Measurements from ENCODE around the gene PDZRN3. TPM values are rescaled to one million over a fixed set of nuclear protein-coding genes. Genes with fewer than 3 reads are reported as not detected.

The PDZRN3 gene
- total and polyA plus RNA-seq, 2 experiments from 2014 or later = 22.3 to 35.6 TPM

- peak overlapping the region; percentile 88 for H3K4me2 ChIP-seq (ENCODE audit: unreplicated experiment)
- in situ Hi-C loops (cut with MboI) = no loop called here
- no peaks in the 10 kb centered on the region for H3K9me3 ChIP-seq (ENCODE audit: low read depth)
- peak overlapping the region; percentile 69 for H3K9ac ChIP-seq
- no peaks in the 10 kb centered on the region for H3K9me2 ChIP-seq (ENCODE audit: insufficient read depth)
- TF ChIP-seq EZH2phosphoT487 (IDR thresholded peaks at IDR 0.05; ENCODE audit: insufficient read depth, low read depth) (no peak), EZH2 (IDR thresholded peaks at IDR 0.05; ENCODE audit: insufficient read depth, poor library complexity, severe bottlenecking) (no peak)
- H3K36me3 ChIP-seq (ENCODE audit: low read depth) = no peaks in the 10 kb centered on the region
- H3F3A ChIP-seq (ENCODE audit: insufficient read depth) = peaks cover 33% of the 10 kb centered on the region
- no peaks in the 10 kb centered on the region for H4K20me1 ChIP-seq (ENCODE audit: insufficient read depth)
- peak; percentile 69 for DNase-seq
- H2AFZ ChIP-seq = peak overlapping the region; percentile 23; the same call in 1 of the 2 replicates
- H3K4me1 ChIP-seq (ENCODE audit: insufficient read depth) = peaks cover 25% of the 10 kb centered on the region
- WGBS, 2 experiments (ENCODE audit: low coverage in 1 of 2, low lambda C conversion rate in 2 of 2, missing lambda C conversion rate in 2 of 2) = 25 to 31% methylated on average over 3 of the region's 3 CpGs
- H3K27me3 ChIP-seq (replicated peaks; ENCODE audit: insufficient read depth) = no peaks in the 10 kb centered on the region
- peak overlapping the region; percentile 79 for H3K27ac ChIP-seq
- H3K79me2 ChIP-seq (ENCODE audit: insufficient read depth) = peaks cover 78% of the 10 kb centered on the region
- peak overlapping the region; percentile 58 for H3K4me3 ChIP-seq
These were observed 204.8 kb downstream of the PDZRN3 start for GRCh38 chr3:73419942-73420341.

GRCh38 chr3:73419179-73419803, 205.4 kb downstream of the PDZRN3 start:
- Histone ChIP-seq H3K4me3 (peak overlapping the region; percentile 58), H3K79me2 (ENCODE audit: insufficient read depth) (peaks cover 78% of the 10 kb centered on the region), H3F3A (ENCODE audit: insufficient read depth) (peaks cover 33% of the 10 kb centered on the region), H2AFZ (peak overlapping the region; percentile 23), H3K9me3 (ENCODE audit: low read depth) (no peaks in the 10 kb centered on the region), H3K27me3 (replicated peaks; ENCODE audit: insufficient read depth) (no peaks in the 10 kb centered on the region), H3K36me3 (ENCODE audit: low read depth) (no peaks in the 10 kb centered on the region), H4K20me1 (ENCODE audit: insufficient read depth) (no peaks in the 10 kb centered on the region), H3K9ac (peak overlapping the region; percentile 69), H3K4me1 (ENCODE audit: insufficient read depth) (peaks cover 25% of the 10 kb centered on the region), H3K27ac (peak overlapping the region; percentile 79), H3K9me2 (ENCODE audit: insufficient read depth) (no peaks in the 10 kb centered on the region), H3K4me2 (ENCODE audit: unreplicated experiment) (peak overlapping the region; percentile 88)
- WGBS, 2 experiments (ENCODE audit: low coverage in 1 of 2, low lambda C conversion rate in 2 of 2, missing lambda C conversion rate in 2 of 2) = 3 to 4% methylated on average over 14 of the region's 14 CpGs
- TF ChIP-seq EZH2 (IDR thresholded peaks at IDR 0.05; ENCODE audit: insufficient read depth, poor library complexity, severe bottlenecking) (no peak), EZH2phosphoT487 (IDR thresholded peaks at IDR 0.05; ENCODE audit: insufficient read depth, low read depth) (no peak)
- in situ Hi-C loops (cut with MboI) = no loop called here
- DNase-seq = peak; percentile 94

GRCh38 chr3:73418681-73419080, 206.1 kb downstream of the PDZRN3 start:
- peak overlapping the region; percentile 58 for H3K4me3 ChIP-seq
- no peaks in the 10 kb centered on the region for H3K9me3 ChIP-seq (ENCODE audit: low read depth)
- 46 to 51% methylated on average over 4 of the region's 4 CpGs for WGBS, 2 experiments (ENCODE audit: low coverage in 1 of 2, low lambda C conversion rate in 2 of 2, missing lambda C conversion rate in 2 of 2)
- DNase-seq = peak; percentile 23
- H3K27me3 ChIP-seq (replicated peaks; ENCODE audit: insufficient read depth) = no peaks in the 10 kb centered on the region
- peaks cover 33% of the 10 kb centered on the region for H3F3A ChIP-seq (ENCODE audit: insufficient read depth)
- H3K9ac ChIP-seq = peak overlapping the region; percentile 69
- H3K36me3 ChIP-seq (ENCODE audit: low read depth) = no peaks in the 10 kb centered on the region
- peak overlapping the region; percentile 23 for H2AFZ ChIP-seq
- no peak for TF ChIP-seq EZH2phosphoT487 (IDR thresholded peaks at IDR 0.05; ENCODE audit: insufficient read depth, low read depth)
- no peak for TF ChIP-seq EZH2 (IDR thresholded peaks at IDR 0.05; ENCODE audit: insufficient read depth, poor library complexity, severe bottlenecking)
- in situ Hi-C loops (cut with MboI) = no loop called here
- peak overlapping the region; percentile 88 for H3K4me2 ChIP-seq (ENCODE audit: unreplicated experiment)
- peak overlapping the region; percentile 79 for H3K27ac ChIP-seq
- H4K20me1 ChIP-seq (ENCODE audit: insufficient read depth) = no peaks in the 10 kb centered on the region
- no peaks in the 10 kb centered on the region for H3K9me2 ChIP-seq (ENCODE audit: insufficient read depth)
- peaks cover 78% of the 10 kb centered on the region for H3K79me2 ChIP-seq (ENCODE audit: insufficient read depth)
- H3K4me1 ChIP-seq (ENCODE audit: insufficient read depth) = peaks cover 25% of the 10 kb centered on the region

- H3K9me3 ChIP-seq (ENCODE audit: low read depth) = no peaks in the 10 kb centered on the region
- no peak overlapping the region for H3K27ac ChIP-seq
- H3K4me3 ChIP-seq = no peak overlapping the region
- 95 to 100% methylated on average over 2 of the region's 2 CpGs for WGBS, 2 experiments (ENCODE audit: low coverage in 1 of 2, low lambda C conversion rate in 2 of 2, missing lambda C conversion rate in 2 of 2)
- H3F3A ChIP-seq (ENCODE audit: insufficient read depth) = peaks cover 25% of the 10 kb centered on the region
- no peaks in the 10 kb centered on the region for H3K9me2 ChIP-seq (ENCODE audit: insufficient read depth)
- no peaks in the 10 kb centered on the region for H3K27me3 ChIP-seq (replicated peaks; ENCODE audit: insufficient read depth)
- in situ Hi-C loops (cut with MboI) = no loop called here
- peaks cover 69% of the 10 kb centered on the region for H3K79me2 ChIP-seq (ENCODE audit: insufficient read depth)
- H3K36me3 ChIP-seq (ENCODE audit: low read depth) = no peaks in the 10 kb centered on the region
- TF ChIP-seq EZH2 (IDR thresholded peaks at IDR 0.05; ENCODE audit: insufficient read depth, poor library complexity, severe bottlenecking) (no peak), EZH2phosphoT487 (IDR thresholded peaks at IDR 0.05; ENCODE audit: insufficient read depth, low read depth) (no peak)
- H2AFZ ChIP-seq = no peak overlapping the region
- no peaks in the 10 kb centered on the region for H4K20me1 ChIP-seq (ENCODE audit: insufficient read depth)
- no peak overlapping the region for H3K9ac ChIP-seq
- DNase-seq = no peak
- peaks cover 21% of the 10 kb centered on the region for H3K4me1 ChIP-seq (ENCODE audit: insufficient read depth)
- no peak overlapping the region for H3K4me2 ChIP-seq (ENCODE audit: unreplicated experiment)
These were observed 209.6 kb downstream of the PDZRN3 start for GRCh38 chr3:73415118-73415517.
